Endothelial cell of umbilical vein (primary cell): ENCODE data around the gene RNF150. TPM values are rescaled to one million over a fixed set of nuclear protein-coding genes. Genes with fewer than 3 reads are reported as not detected.

Experiments
- BruUV-seq: library from RNA; stranded (reverse); fragments of 400-500 nt; replicated peaks from 2 replicates; lab custom pipeline; 2021; lab: Mats Ljungman, UMichigan
- CTCF ChIA-PET: fragments of 300-600, 350-600 bp; sonication (Branson Sonifier 250); formaldehyde crosslinking; loops from one replicate; lab custom pipeline; 2021; ENCODE audit warnings: antibody characterized with exemption, inconsistent platforms; lab: Charles Lee
- POLR2A ChIA-PET: fragments of 300-600, 350-600 bp; sonication (Branson Sonifier 250); formaldehyde crosslinking; loops from one replicate; lab custom pipeline; 2021; ENCODE audit warnings: antibody characterized with exemption, inconsistent platforms; lab: Charles Lee
- DNase-seq: peaks from one replicate; pipeline ENCODE4 v3.0.0-alpha.2; 2011; ENCODE audit warnings: low read depth, low spot score
- FAIRE-seq: peaks from 2 replicates; lab custom pipeline; 2011; peaks lifted over from hg19 to GRCh38; lab: Jason Lieb, UNC
- H2AFZ ChIP-seq: 2 replicates; pipeline ENCODE4 v1.6.0; 2012; ENCODE audit warnings: low read depth, low read length, control low read depth, inconsistent platforms
- H3K27ac ChIP-seq: 2 replicates; pipeline ENCODE4 v1.5.1; 2011; ENCODE audit warnings: low read depth, mild to moderate bottlenecking, control low read depth, low read length, moderate library complexity; ENCODE audit not compliant: insufficient read depth
- H3K27me3 ChIP-seq, 2 experiments: 2 replicates each; pipeline versions ENCODE4 v1.6.0 to v1.6.1; 2011; ENCODE audit warnings: low read length in 2 of 2, mixed read lengths in 1 of 2; ENCODE audit not compliant: control insufficient read depth in 2 of 2, insufficient read depth in 2 of 2
- H3K36me3 ChIP-seq, 2 experiments: 2 replicates in 1 of 2; 3 replicates in 1 of 2; pipeline ENCODE4 v1.5.1; 2011; ENCODE audit warnings: low read length in 2 of 2, mild to moderate bottlenecking in 1 of 2, moderate library complexity in 1 of 2; ENCODE audit not compliant: control insufficient read depth in 2 of 2, insufficient read depth in 2 of 2; ENCODE audit errors: extremely low read depth in 1 of 2
- H3K4me1 ChIP-seq: 3 replicates; pipeline ENCODE4 v1.5.1; 2011; ENCODE audit warnings: mild to moderate bottlenecking, low read length; ENCODE audit not compliant: control insufficient read depth, insufficient read depth; ENCODE audit errors: extremely low read depth
- H3K4me2 ChIP-seq: 2 replicates; pipeline ENCODE4 v1.6.1; 2011; ENCODE audit warnings: low read length, control low read depth, mixed read lengths; ENCODE audit not compliant: insufficient read depth
- H3K4me3 ChIP-seq, 3 experiments: fragments of 200-600 bp in 1 of 3; sonication (generic), shearing (Covaris generic) in 1 of 3; replicated peaks in 1 of 3; 2 replicates each; pipeline ENCODE4 v1.5.1; 2011 to 2016; ENCODE audit warnings: control low read depth in 3 of 3, low read length in 3 of 3, mild to moderate bottlenecking in 2 of 3, inconsistent platforms in 1 of 3, low read depth in 1 of 3, moderate library complexity in 1 of 3; ENCODE audit not compliant: insufficient read depth in 1 of 3
- H3K79me2 ChIP-seq: 2 replicates; pipeline ENCODE4 v1.6.0; 2012; ENCODE audit warnings: low read length, inconsistent platforms; ENCODE audit not compliant: control insufficient read depth, insufficient read depth
- H3K9ac ChIP-seq: replicated peaks from 2 replicates; pipeline ENCODE3; 2011; ENCODE audit warnings: low read length, control low read depth; ENCODE audit not compliant: insufficient read depth; ENCODE audit errors: extremely low read depth
- H3K9me1 ChIP-seq: replicated peaks from 3 replicates; pipeline ENCODE4 v1.6.0; 2011; ENCODE audit warnings: mild to moderate bottlenecking, low read length; ENCODE audit not compliant: control insufficient read depth, insufficient read depth; ENCODE audit errors: extremely low read depth
- H3K9me3 ChIP-seq: replicated peaks from 2 replicates; pipeline ENCODE4 v1.5.1; 2012; ENCODE audit warnings: low read length, inconsistent platforms; ENCODE audit not compliant: control insufficient read depth, insufficient read depth
- H4K20me1 ChIP-seq: replicated peaks from 2 replicates; pipeline ENCODE3; 2011; ENCODE audit warnings: mild to moderate bottlenecking, low read length; ENCODE audit not compliant: control insufficient read depth, insufficient read depth; ENCODE audit errors: extremely low read depth
- EZH2 ChIP-seq: IDR thresholded peaks from 2 replicates; pipeline ENCODE4 v1.6.1; 2012; ENCODE audit warnings: borderline replicate concordance, low read depth, mild to moderate bottlenecking, moderate library complexity, low read length, inconsistent platforms; ENCODE audit not compliant: severe bottlenecking
- FOS ChIP-seq: IDR thresholded peaks from 2 replicates; pipeline ENCODE4 v1.6.1; 2011; ENCODE audit warnings: mild to moderate bottlenecking, low read length, moderate library complexity, borderline replicate concordance; ENCODE audit not compliant: insufficient read depth
- GATA2 ChIP-seq: IDR thresholded peaks from 2 replicates; pipeline ENCODE4 v1.7.0; 2011; ENCODE audit warnings: low read depth, mild to moderate bottlenecking, moderate library complexity, mixed read lengths, low read length; ENCODE audit not compliant: insufficient read length, insufficient read depth
- JUN ChIP-seq: IDR thresholded peaks from 2 replicates; pipeline ENCODE4 v1.6.1; 2011; ENCODE audit warnings: borderline replicate concordance, low read depth; ENCODE audit not compliant: insufficient read length, insufficient read depth
- MYC ChIP-seq: IDR thresholded peaks from one replicate; pipeline ENCODE4 v1.6.1; 2011; ENCODE audit warnings: mild to moderate bottlenecking, low read depth, low read length
- POLR2A ChIP-seq: IDR thresholded peaks from 2 replicates; pipeline ENCODE4 v1.6.1; 2012; ENCODE audit warnings: low read depth, mild to moderate bottlenecking, control low read depth, low read length
- POLR2AphosphoS5 ChIP-seq: IDR thresholded peaks from 2 replicates; pipeline ENCODE4 v1.6.1; 2012; ENCODE audit warnings: low read depth, mild to moderate bottlenecking, control low read depth, low read length, moderate library complexity; ENCODE audit not compliant: insufficient read depth
- dilution Hi-C: fragments of 300-500 bp; cut with MboI; formaldehyde crosslinking; loops from one replicate; pipeline ENCODE4 v1.15.0; 2019; ENCODE audit warnings: low sequenced_read_pairs; ENCODE audit not compliant: extremely low pct_ligation_motif_present
- intact Hi-C: fragments of 100-400 bp; cut with micrococcal nuclease; formaldehyde crosslinking; loops from one replicate; pipeline ENCODE4 v1.10.0; 2022
- polyA plus RNA-seq, 4 experiments: library from polyadenylated mRNA; depleted of rRNA in 3 of 4; stranded (reverse) in 3 of 4; unstranded in 1 of 4; fragments of >200 nt; gene quantifications; 2 replicates each; pipeline versions ENCODE4 v1.2.1 to v1.2.3, GENCODE V29; 2011 to 2012; ENCODE audit warnings: missing spikeins in 1 of 4
- total RNA-seq: library from RNA; stranded (reverse); gene quantifications from 2 replicates; pipeline ENCODE4 v1.2.3, GENCODE V29; 2021
- TF ChIP-seq, protein P1 (sequence below), 2 donors: IDR thresholded peaks; 1 replicate in 1 of 2; 2 replicates in 1 of 2; pipeline ENCODE4 v1.5.1; 2011; ENCODE audit warnings: low read length in 2 of 2, mild to moderate bottlenecking in 2 of 2, moderate library complexity in 2 of 2, control low read depth in 1 of 2, inconsistent platforms in 1 of 2, low read depth in 1 of 2; ENCODE audit not compliant: insufficient read depth in 1 of 2; ENCODE audit errors: extremely low read depth in 1 of 2
- TF ChIP-seq, protein P2 (sequence below): IDR thresholded peaks from 2 replicates; pipeline ENCODE4 v1.6.1; 2011; ENCODE audit not compliant: insufficient read depth, insufficient read length

Gene RNF150
- total and polyA plus RNA-seq, 2 donors (not counting 3 experiments of a cell fraction or from before 2014, with no cell fraction given) = 0.33 to 0.35 TPM

DNA sequence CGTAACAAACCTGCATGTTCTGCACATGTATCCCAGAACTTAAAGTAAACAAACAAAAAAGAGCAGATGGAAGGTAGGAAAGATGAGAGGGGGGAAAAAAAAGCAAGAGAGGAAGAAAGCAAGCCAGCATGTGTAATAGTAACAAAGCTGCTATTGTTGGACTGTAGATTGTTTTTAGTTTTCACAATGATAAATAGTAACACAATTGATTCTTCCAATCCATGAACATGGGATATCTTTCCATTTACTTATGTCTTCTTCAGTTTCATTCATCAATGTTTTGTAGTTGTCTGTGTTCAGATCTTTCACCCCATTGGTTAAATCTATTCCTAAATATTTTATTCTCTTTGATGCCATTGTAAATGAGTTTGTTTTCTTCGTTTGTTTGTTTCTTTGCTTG is 292.1 kb downstream of the RNF150 start:
- CTCF ChIA-PET = interaction anchor here (2.2 kb wide), 1 partner anchor 10 kb away, joined by 7 read pairs; no protein-coding TSS in a partner anchor
- no peak for FAIRE-seq
- H3K9ac ChIP-seq = no peak overlapping the region
- H3K27ac ChIP-seq = no peak overlapping the region
- H3K79me2 ChIP-seq = no peaks in the 10 kb centered on the region
- no TSS peak for BruUV-seq
- no peaks in the 10 kb centered on the region for H3K9me3 ChIP-seq
- no peak overlapping the region for H3K4me3 ChIP-seq
- no peaks in the 10 kb centered on the region for H4K20me1 ChIP-seq
- peaks cover 3 to 15% of the 10 kb centered on the region in 2 experiments for H3K27me3 ChIP-seq
- POLR2A ChIA-PET = no interaction called here
- no peaks in the 10 kb centered on the region for H3K9me1 ChIP-seq
- no peak for DNase-seq
- no peaks in the 10 kb centered on the region for H3K36me3 ChIP-seq
- TF ChIP-seq, protein P1, sequence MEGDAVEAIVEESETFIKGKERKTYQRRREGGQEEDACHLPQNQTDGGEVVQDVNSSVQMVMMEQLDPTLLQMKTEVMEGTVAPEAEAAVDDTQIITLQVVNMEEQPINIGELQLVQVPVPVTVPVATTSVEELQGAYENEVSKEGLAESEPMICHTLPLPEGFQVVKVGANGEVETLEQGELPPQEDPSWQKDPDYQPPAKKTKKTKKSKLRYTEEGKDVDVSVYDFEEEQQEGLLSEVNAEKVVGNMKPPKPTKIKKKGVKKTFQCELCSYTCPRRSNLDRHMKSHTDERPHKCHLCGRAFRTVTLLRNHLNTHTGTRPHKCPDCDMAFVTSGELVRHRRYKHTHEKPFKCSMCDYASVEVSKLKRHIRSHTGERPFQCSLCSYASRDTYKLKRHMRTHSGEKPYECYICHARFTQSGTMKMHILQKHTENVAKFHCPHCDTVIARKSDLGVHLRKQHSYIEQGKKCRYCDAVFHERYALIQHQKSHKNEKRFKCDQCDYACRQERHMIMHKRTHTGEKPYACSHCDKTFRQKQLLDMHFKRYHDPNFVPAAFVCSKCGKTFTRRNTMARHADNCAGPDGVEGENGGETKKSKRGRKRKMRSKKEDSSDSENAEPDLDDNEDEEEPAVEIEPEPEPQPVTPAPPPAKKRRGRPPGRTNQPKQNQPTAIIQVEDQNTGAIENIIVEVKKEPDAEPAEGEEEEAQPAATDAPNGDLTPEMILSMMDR (IDR thresholded peaks at IDR 0.05; ENCODE audit: extremely low read depth in 1 of 2, insufficient read depth in 1 of 2, low read depth in 1 of 2, low read length in 2 of 2) = no peak
- no peak for TF ChIP-seq GATA2
- TF ChIP-seq POLR2AphosphoS5 = no peak
- TF ChIP-seq, protein P2, sequence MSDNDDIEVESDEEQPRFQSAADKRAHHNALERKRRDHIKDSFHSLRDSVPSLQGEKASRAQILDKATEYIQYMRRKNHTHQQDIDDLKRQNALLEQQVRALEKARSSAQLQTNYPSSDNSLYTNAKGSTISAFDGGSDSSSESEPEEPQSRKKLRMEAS = no peak
- TF ChIP-seq JUN = no peak
- no peak for TF ChIP-seq POLR2A
- TF ChIP-seq MYC = no peak
- TF ChIP-seq EZH2 = no peak
- no peak for TF ChIP-seq FOS
- peaks cover 3% of the 10 kb centered on the region for H3K4me1 ChIP-seq
- H2AFZ ChIP-seq = no peak overlapping the region
- H3K4me2 ChIP-seq = no peak overlapping the region
- dilution Hi-C loops = no loop called here
- intact Hi-C loops = no loop called here
